ENCODE data around the gene ESPN. TPM values are rescaled to one million over a fixed set of nuclear protein-coding genes. Genes with fewer than 3 reads are reported as not detected.

Gene ESPN
- total and polyA plus RNA-seq, 2 of the 4 experiments (the other 2 are of a cell fraction), result under 0.01 to 0.02 TPM

DNA sequence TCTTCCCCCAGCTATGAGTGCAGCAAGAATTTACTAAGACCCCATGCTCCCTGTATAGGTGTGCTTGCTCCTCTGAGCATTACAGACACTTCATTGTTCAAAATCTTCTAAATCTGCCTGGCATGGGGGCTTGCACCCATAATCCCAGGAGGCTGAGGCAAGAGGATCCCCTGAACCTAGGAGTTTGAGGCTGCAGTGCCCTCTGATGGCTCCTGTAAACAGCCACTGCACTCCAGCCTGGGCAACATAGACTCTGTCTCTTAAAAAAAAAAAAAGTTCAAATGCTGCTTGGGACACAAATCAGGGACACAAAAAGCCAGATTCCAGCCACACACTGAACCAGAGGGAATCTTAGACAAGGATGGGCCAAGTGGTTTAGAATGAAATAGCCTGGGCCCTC lies 27.6 kb upstream of the ESPN start:
- Histone ChIP-seq H3K18ac (ENCODE audit: low read depth, low read length) (no peak overlapping the region), H3K9me1 (ENCODE audit: insufficient read depth, low read length) (peaks cover 2% of the 10 kb centered on the region), H2BK20ac (ENCODE audit: low read depth, low read length) (no peak overlapping the region), H4K8ac (ENCODE audit: low read depth in 2 of 2, low read length in 2 of 2) (no peak overlapping the region), H3K56ac (ENCODE audit: extremely low read depth, insufficient read depth, low read length) (no peak overlapping the region), H3K9me3 (ENCODE audit: control insufficient read depth, insufficient read depth, low read length) (no peaks in the 10 kb centered on the region), H4K20me1 (ENCODE audit: insufficient read depth, low read length) (0 out of 2 replicates have a peak, but pooled peaks cover 5% of the 10 kb centered on the region), H3K4me1 (ENCODE audit: control insufficient read depth, insufficient read depth, low read length) (peaks cover 9% of the 10 kb centered on the region), H3K4me3 (ENCODE audit: insufficient read depth, low read depth, low read length) (no peak overlapping the region), H4K91ac (ENCODE audit: insufficient read depth, low read depth, low read length) (no peak overlapping the region), H2AK9ac (replicated peaks; ENCODE audit: low read depth, low read length, poor library complexity) (no peak overlapping the region), H3K14ac (replicated peaks; ENCODE audit: low read depth, low read length) (no peak overlapping the region), H4K5ac (ENCODE audit: low read depth, low read length) (no peak overlapping the region), H3K4me2 (ENCODE audit: low read depth, low read length) (no peak overlapping the region), H2BK15ac (ENCODE audit: low read depth, low read length) (no peak overlapping the region), H3K36me3 (ENCODE audit: control insufficient read depth, insufficient read depth, low read length) (no peaks in the 10 kb centered on the region), H3K27me3 (ENCODE audit: control insufficient read depth, insufficient read depth, low read length) (peaks cover 3% of the 10 kb centered on the region; the same call in 1 of the 2 replicates), H2BK120ac (ENCODE audit: low read depth, low read length) (no peak overlapping the region), H3K4ac (ENCODE audit: low read depth, low read length) (no peak overlapping the region), H3K23ac (ENCODE audit: low read depth, low read length) (no peak overlapping the region), H2AFZ (replicated peaks; ENCODE audit: low read length, poor library complexity) (no peak overlapping the region), H3K79me1 (ENCODE audit: low read depth in 1 of 2, low read length in 2 of 2) (peaks cover 5 to 16% of the 10 kb centered on the region in 2 experiments), H3K27ac (ENCODE audit: insufficient read depth, low read length) (no peak overlapping the region), H2AK5ac (ENCODE audit: low read depth, low read length) (no peak overlapping the region), H2BK5ac (ENCODE audit: low read depth, low read length, poor library complexity, severe bottlenecking) (no peak overlapping the region), H3K9ac (ENCODE audit: low read depth, low read length) (no peak overlapping the region)
- in situ Hi-C loops (cut with MboI; ENCODE audit: low sequenced_read_pairs), result no loop called here
- ChIA-PET POLR2A (ENCODE audit: unreplicated experiment) (no interaction called here), CTCF (no interaction called here)
- DNase-seq (no peak), ATAC-seq (ENCODE audit: low read depth) (no peak)
- dilution Hi-C loops (cut with HindIII; ENCODE audit: low sequenced_read_pairs, unreplicated experiment), result no loop called here
- intact Hi-C loops (cut with micrococcal nuclease), result no loop called here
- BruUV-seq (replicated peaks), result no TSS peak
- TF ChIP-seq, protein P1, sequence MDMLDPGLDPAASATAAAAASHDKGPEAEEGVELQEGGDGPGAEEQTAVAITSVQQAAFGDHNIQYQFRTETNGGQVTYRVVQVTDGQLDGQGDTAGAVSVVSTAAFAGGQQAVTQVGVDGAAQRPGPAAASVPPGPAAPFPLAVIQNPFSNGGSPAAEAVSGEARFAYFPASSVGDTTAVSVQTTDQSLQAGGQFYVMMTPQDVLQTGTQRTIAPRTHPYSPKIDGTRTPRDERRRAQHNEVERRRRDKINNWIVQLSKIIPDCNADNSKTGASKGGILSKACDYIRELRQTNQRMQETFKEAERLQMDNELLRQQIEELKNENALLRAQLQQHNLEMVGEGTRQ (IDR thresholded peaks at IDR 0.05; ENCODE audit: low read depth, low read length), result no peak
- no peak for TF ChIP-seq POLR2A (IDR thresholded peaks at IDR 0.05; ENCODE audit: low read depth, low read length)
- TF ChIP-seq, protein P2, sequence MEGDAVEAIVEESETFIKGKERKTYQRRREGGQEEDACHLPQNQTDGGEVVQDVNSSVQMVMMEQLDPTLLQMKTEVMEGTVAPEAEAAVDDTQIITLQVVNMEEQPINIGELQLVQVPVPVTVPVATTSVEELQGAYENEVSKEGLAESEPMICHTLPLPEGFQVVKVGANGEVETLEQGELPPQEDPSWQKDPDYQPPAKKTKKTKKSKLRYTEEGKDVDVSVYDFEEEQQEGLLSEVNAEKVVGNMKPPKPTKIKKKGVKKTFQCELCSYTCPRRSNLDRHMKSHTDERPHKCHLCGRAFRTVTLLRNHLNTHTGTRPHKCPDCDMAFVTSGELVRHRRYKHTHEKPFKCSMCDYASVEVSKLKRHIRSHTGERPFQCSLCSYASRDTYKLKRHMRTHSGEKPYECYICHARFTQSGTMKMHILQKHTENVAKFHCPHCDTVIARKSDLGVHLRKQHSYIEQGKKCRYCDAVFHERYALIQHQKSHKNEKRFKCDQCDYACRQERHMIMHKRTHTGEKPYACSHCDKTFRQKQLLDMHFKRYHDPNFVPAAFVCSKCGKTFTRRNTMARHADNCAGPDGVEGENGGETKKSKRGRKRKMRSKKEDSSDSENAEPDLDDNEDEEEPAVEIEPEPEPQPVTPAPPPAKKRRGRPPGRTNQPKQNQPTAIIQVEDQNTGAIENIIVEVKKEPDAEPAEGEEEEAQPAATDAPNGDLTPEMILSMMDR (conservative IDR thresholded peaks at IDR 0.05; ENCODE audit: low read depth, low read length), result 0 out of 2 replicates have a peak, but pooled peaks have one; percentile 16
- TF ChIP-seq MAZ (IDR thresholded peaks at IDR 0.05; ENCODE audit: borderline replicate concordance, low read depth, low read length), result no peak
